ENCODE measurements around the gene THAP3. TPM values are rescaled to one million over a fixed set of nuclear protein-coding genes. Genes with fewer than 3 reads are reported as not detected.

Gene THAP3
- total and polyA plus RNA-seq, 12 donors = 6.8 to 27.6 (median 12.1) TPM

- peaks cover 2 to 43% (median 22%) of the 10 kb centered on the region in 9 donors for H3K4me1 ChIP-seq
- 2% methylated on average over 55 to 82 of the region's 82 CpGs for WGBS, 2 donors
- peak overlapping the region; percentile 59 to 100 (median 98) for H3K4me3 ChIP-seq
- no peak for TF ChIP-seq CTCF (IDR thresholded peaks at IDR 0.05)
- peak in 1 of 2 donors; percentile 29 for DNase-seq
- no peak for ATAC-seq
- peak overlapping the region; percentile 59 to 99 (median 96) for H3K27ac ChIP-seq
- no peaks in the 10 kb centered on the region for H3K9me3 ChIP-seq
- peaks cover 0 to 7% (median 0%) of the 10 kb centered on the region in 7 donors for H3K27me3 ChIP-seq
- intact Hi-C loops (cut with DNase I) = loop anchor here in 1 of 10 donors (10.0 kb wide), 1 partner anchor 170 kb away; the partner anchor contains the start of gene CAMTA1
- H3K36me3 ChIP-seq = peaks cover 0 to 36% (median 0%) of the 10 kb centered on the region in 9 donors
These were observed 9.5 kb upstream of the THAP3 start for GRCh38 chr1:6614929-6615785.

DNA sequence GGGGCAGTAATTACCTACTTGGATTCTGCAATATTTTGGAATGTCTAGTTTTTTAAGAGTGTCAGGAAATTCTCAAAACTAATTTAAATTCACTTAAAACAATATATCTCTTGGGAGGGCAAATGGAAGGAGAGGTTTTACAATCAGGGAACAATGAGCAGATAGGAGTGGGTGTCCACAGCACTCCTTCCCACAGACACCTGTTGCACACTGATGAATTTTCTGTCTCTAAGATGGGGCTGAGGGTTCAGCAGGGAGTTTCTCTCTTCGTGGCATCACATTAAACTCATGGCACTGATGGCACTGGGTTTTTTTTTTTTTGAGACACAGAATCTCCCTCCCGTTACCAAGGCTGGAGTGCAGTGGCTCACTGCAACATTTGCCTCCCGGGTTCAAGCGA is 5.6 kb upstream of the THAP3 start:
- TF ChIP-seq CTCF (IDR thresholded peaks at IDR 0.05) = no peak
- no peak for DNase-seq
- peaks cover 0 to 20% (median 7%) of the 10 kb centered on the region in 9 donors for H3K4me1 ChIP-seq
- peaks cover 0 to 7% (median 0%) of the 10 kb centered on the region in 7 donors for H3K27me3 ChIP-seq
- H3K4me3 ChIP-seq = no peak overlapping the region
- intact Hi-C loops (cut with DNase I) = loop anchor here in 1 of 10 donors (10.0 kb wide), 1 partner anchor 166 kb away; the partner anchor contains the start of gene CAMTA1
- H3K27ac ChIP-seq = no peak overlapping the region
- ATAC-seq = no peak
- peaks cover 0 to 74% (median 20%) of the 10 kb centered on the region in 9 donors for H3K36me3 ChIP-seq
- H3K9me3 ChIP-seq = no peaks in the 10 kb centered on the region
- WGBS, 2 donors = 93 to 94% methylated on average over 4 of the region's 4 CpGs

GRCh38 chr1:6621429-6622391 is 3.0 kb upstream of the THAP3 start:
- Histone ChIP-seq H3K9me3 (no peaks in the 10 kb centered on the region), H3K4me3 (no peak overlapping the region), H3K4me1 (peaks cover 8 to 23% (median 16%) of the 10 kb centered on the region in 9 donors), H3K36me3 (peaks cover 0 to 75% (median 20%) of the 10 kb centered on the region in 9 donors), H3K27ac (no peak overlapping the region), H3K27me3 (no peaks in the 10 kb centered on the region)
- 90 to 92% methylated on average over 41 of the region's 41 CpGs for WGBS, 2 donors
- TF ChIP-seq CTCF (IDR thresholded peaks at IDR 0.05) = no peak
- ATAC-seq (peak in 1 of 8 donors; percentile 27), DNase-seq (no peak)
- intact Hi-C loops (cut with DNase I) = no loop called here

All from heart right ventricle (tissue), 16 donors.